HL-60 (cell line): Measurements from ENCODE around the gene ADD2.
A peak's percentile ranks its signal among the peaks of the same experiment; 100 is the strongest.
"Not testable (repeated sequence)": the region's sequence is repeated elsewhere in the genome, so short reads cannot be mapped to it uniquely, and the experiment has no call there.

Source experiments
- DNase-seq, 2 experiments: peaks; one replicate each; pipeline ENCODE4 v3.0.0-alpha.2; 2010 to 2020; ENCODE audit warnings: low read depth in 1 of 2, low spot score in 1 of 2
- H3K27ac ChIP-seq: fragments of 250-450 bp; sonication (Bioruptor Pico); replicated peaks from 2 replicates; pipeline ENCODE4 v1.5.1; 2020; ENCODE audit warnings: mild to moderate bottlenecking, moderate library complexity
- H3K27me3 ChIP-seq: fragments of 250-450 bp; sonication (Bioruptor Pico); 2 replicates; pipeline ENCODE4 v1.5.1; 2021; ENCODE audit warnings: mild to moderate bottlenecking, moderate library complexity; ENCODE audit not compliant: insufficient read depth, poor library complexity, severe bottlenecking
- H3K4me3 ChIP-seq: replicated peaks from 2 replicates; pipeline ENCODE4 v1.5.1; 2011; ENCODE audit warnings: mild to moderate bottlenecking, control low read depth, low read length; ENCODE audit not compliant: insufficient read depth
- GABPA ChIP-seq: IDR thresholded peaks from 2 replicates; pipeline ENCODE4 v1.6.1; 2012; ENCODE audit warnings: low read depth
- POLR2AphosphoS5 ChIP-seq: IDR thresholded peaks from 2 replicates; pipeline ENCODE4 v1.6.1; 2012; ENCODE audit warnings: low read depth
- SPI1 ChIP-seq: IDR thresholded peaks from 2 replicates; pipeline ENCODE4 v1.6.1; 2012; ENCODE audit warnings: low read depth, mild to moderate bottlenecking, borderline replicate concordance
- TF ChIP-seq, protein P1 (sequence below): IDR thresholded peaks from 2 replicates; pipeline ENCODE4 v1.6.1; 2012; ENCODE audit warnings: low read depth; ENCODE audit not compliant: insufficient replicate concordance
- TF ChIP-seq, protein P2 (sequence below): IDR thresholded peaks from one replicate; pipeline ENCODE4 v1.5.1; 2011; ENCODE audit warnings: low read length, control low read depth, inconsistent platforms; ENCODE audit not compliant: insufficient read depth

Gene ADD2

DNA sequence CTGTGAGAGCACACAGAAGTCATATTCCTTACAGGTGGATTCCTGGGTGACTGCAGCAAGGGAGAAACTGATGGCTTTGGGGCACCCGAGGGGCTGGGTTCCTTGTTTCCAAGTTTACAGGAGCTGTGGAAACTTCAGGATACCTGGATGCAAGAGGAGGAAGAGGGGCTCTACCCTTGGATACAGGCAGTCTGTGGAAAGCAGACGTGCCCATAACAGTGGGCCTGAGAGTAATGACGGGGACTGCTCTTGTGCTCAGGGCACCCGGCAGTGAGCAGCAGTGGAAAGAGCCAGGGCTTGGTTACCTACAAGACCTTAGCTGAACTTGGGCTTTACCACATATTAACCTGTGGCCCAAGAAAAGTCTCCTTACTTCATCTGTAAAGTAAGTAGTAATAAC, 112.2 kb downstream of the ADD2 start:
- H3K27ac ChIP-seq: no peak overlapping the region
- TF ChIP-seq POLR2AphosphoS5: no peak
- TF ChIP-seq, protein P1, sequence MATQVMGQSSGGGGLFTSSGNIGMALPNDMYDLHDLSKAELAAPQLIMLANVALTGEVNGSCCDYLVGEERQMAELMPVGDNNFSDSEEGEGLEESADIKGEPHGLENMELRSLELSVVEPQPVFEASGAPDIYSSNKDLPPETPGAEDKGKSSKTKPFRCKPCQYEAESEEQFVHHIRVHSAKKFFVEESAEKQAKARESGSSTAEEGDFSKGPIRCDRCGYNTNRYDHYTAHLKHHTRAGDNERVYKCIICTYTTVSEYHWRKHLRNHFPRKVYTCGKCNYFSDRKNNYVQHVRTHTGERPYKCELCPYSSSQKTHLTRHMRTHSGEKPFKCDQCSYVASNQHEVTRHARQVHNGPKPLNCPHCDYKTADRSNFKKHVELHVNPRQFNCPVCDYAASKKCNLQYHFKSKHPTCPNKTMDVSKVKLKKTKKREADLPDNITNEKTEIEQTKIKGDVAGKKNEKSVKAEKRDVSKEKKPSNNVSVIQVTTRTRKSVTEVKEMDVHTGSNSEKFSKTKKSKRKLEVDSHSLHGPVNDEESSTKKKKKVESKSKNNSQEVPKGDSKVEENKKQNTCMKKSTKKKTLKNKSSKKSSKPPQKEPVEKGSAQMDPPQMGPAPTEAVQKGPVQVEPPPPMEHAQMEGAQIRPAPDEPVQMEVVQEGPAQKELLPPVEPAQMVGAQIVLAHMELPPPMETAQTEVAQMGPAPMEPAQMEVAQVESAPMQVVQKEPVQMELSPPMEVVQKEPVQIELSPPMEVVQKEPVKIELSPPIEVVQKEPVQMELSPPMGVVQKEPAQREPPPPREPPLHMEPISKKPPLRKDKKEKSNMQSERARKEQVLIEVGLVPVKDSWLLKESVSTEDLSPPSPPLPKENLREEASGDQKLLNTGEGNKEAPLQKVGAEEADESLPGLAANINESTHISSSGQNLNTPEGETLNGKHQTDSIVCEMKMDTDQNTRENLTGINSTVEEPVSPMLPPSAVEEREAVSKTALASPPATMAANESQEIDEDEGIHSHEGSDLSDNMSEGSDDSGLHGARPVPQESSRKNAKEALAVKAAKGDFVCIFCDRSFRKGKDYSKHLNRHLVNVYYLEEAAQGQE: no peak
- TF ChIP-seq SPI1: no peak
- no peak for TF ChIP-seq GABPA
- TF ChIP-seq, protein P2, sequence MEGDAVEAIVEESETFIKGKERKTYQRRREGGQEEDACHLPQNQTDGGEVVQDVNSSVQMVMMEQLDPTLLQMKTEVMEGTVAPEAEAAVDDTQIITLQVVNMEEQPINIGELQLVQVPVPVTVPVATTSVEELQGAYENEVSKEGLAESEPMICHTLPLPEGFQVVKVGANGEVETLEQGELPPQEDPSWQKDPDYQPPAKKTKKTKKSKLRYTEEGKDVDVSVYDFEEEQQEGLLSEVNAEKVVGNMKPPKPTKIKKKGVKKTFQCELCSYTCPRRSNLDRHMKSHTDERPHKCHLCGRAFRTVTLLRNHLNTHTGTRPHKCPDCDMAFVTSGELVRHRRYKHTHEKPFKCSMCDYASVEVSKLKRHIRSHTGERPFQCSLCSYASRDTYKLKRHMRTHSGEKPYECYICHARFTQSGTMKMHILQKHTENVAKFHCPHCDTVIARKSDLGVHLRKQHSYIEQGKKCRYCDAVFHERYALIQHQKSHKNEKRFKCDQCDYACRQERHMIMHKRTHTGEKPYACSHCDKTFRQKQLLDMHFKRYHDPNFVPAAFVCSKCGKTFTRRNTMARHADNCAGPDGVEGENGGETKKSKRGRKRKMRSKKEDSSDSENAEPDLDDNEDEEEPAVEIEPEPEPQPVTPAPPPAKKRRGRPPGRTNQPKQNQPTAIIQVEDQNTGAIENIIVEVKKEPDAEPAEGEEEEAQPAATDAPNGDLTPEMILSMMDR: no peak
- peaks cover 3% of the 10 kb centered on the region for H3K27me3 ChIP-seq
- DNase-seq: no peak
- H3K4me3 ChIP-seq: no peak overlapping the region

DNA sequence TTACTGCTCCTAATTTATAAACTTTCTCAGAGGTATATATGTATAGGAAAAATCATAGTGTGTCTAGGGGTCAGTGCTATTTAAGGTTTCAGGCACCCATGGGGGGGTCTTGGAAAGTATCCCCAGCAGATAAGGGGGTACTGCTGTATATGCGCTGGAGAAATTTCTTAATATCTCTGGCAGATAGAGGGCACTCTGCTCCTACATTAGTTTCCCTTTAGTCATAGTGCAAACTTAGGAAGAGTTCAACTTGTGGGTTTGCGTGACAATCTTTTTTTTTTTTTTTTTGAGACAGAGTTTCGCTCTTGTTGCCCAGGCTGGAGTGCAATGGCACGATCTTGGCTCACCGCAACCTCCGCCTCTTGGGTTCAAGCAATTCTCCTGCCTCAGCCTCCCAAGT, 112.8 kb downstream of the ADD2 start:
- not testable (repeated sequence) for H3K27ac ChIP-seq, H3K27me3 ChIP-seq, H3K4me3 ChIP-seq
- peak in 1 of 2 experiments; percentile 31 for DNase-seq

DNA sequence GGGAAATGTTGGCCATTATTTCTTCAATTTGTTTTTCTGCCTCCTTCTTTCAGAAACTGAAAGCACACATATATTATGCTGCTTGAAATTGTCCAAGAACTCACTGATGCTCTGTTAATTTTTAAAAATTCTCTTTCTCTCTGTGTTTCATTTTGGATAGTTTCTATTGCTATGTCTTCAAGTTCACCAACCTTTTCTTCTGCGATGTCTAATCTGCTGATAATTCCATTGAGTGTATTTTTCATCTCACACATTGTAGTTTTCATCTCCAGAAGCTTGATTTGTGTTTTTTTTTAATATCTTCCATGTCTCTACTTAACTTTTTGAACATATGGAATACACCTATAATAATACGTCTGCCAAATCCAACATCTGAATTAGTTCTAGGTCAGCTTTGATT, 116.3 kb downstream of the ADD2 start:
- peaks cover 3% of the 10 kb centered on the region for H3K27me3 ChIP-seq
- H3K4me3 ChIP-seq: no peak overlapping the region
- DNase-seq: no peak
- TF ChIP-seq, protein P2: no peak
- TF ChIP-seq SPI1 (no peak), GABPA (no peak), POLR2AphosphoS5 (no peak)
- TF ChIP-seq, protein P1: no peak
- no peak overlapping the region for H3K27ac ChIP-seq

DNA sequence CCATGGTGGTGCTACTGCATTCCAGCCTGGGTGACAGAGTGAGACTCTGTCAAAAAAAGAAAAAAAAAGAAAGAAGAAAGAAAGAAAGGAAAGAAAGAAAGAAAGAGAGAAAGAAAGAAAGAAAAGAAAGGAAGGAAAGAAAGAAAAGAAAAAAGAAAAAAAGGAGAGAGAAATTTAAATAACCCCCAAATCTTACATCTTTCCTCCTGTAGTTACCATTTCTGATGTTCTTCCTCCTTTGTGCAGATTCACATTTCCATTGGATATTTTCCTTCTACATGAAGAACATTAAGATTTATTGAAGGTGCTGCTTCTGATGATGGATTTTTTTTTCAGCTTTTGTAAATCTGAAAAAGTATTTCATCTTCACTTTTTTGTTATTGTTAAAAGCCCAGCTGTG, 117.0 kb downstream of the ADD2 start:
- no peak for DNase-seq
- H3K27ac ChIP-seq: no peak overlapping the region
- TF ChIP-seq, protein P1: no peak
- TF ChIP-seq SPI1: no peak
- TF ChIP-seq, protein P2: no peak
- no peak for TF ChIP-seq GABPA
- TF ChIP-seq POLR2AphosphoS5: no peak
- H3K4me3 ChIP-seq: no peak overlapping the region
- H3K27me3 ChIP-seq: peaks cover 3% of the 10 kb centered on the region
